H9 (cell line): Measurements from ENCODE around the gene MYH2. TPM values are rescaled to one million over a fixed set of nuclear protein-coding genes. Genes with fewer than 3 reads are reported as not detected.

Source experiments
- DNase-seq: peaks from one replicate; pipeline ENCODE4 v3.0.0-alpha.2; 2017
- H2AFZ ChIP-seq: one replicate; pipeline ENCODE4 v1.6.1; 2013; ENCODE audit warnings: mild to moderate bottlenecking, low read length, control low read depth, moderate library complexity
- H2AK5ac ChIP-seq: 2 replicates; pipeline ENCODE4 v1.6.1; 2013; ENCODE audit warnings: low read length, control low read depth, mixed read lengths; ENCODE audit not compliant: insufficient read length
- H2BK120ac ChIP-seq: one replicate; pipeline ENCODE4 v1.6.1; 2013; ENCODE audit warnings: low read depth, mild to moderate bottlenecking, low read length, control low read depth, inconsistent platforms; ENCODE audit not compliant: poor library complexity, severe bottlenecking
- H2BK12ac ChIP-seq: 2 replicates; pipeline ENCODE4 v1.6.1; 2013; ENCODE audit warnings: low read length, control low read depth, mixed read lengths, low read depth; ENCODE audit not compliant: insufficient read length
- H2BK15ac ChIP-seq: 2 replicates; pipeline ENCODE4 v1.6.1; 2013; ENCODE audit warnings: low read depth, low read length, control low read depth
- H2BK20ac ChIP-seq: one replicate; pipeline ENCODE4 v1.6.1; 2013; ENCODE audit warnings: low read depth, mild to moderate bottlenecking, low read length, control low read depth, inconsistent platforms; ENCODE audit not compliant: poor library complexity, severe bottlenecking
- H2BK5ac ChIP-seq: 2 replicates; pipeline ENCODE4 v1.6.1; 2013; ENCODE audit warnings: low read length, control low read depth, mixed read lengths; ENCODE audit not compliant: insufficient read length
- H3K14ac ChIP-seq: 2 replicates; pipeline ENCODE4 v1.6.1; 2013; ENCODE audit warnings: low read length, control low read depth; ENCODE audit not compliant: insufficient read depth
- H3K18ac ChIP-seq: 2 replicates; pipeline ENCODE4 v1.6.1; 2013; ENCODE audit warnings: low read depth, mild to moderate bottlenecking, mixed read lengths, low read length, control low read depth; ENCODE audit not compliant: insufficient read length
- H3K23ac ChIP-seq: 2 replicates; pipeline ENCODE4 v1.6.1; 2013; ENCODE audit warnings: low read length, control low read depth, mixed read lengths, low read depth; ENCODE audit not compliant: insufficient read length
- H3K23me2 ChIP-seq: 2 replicates; pipeline ENCODE4 v1.6.1; 2013; ENCODE audit warnings: low read depth, mild to moderate bottlenecking, mixed read lengths, low read length, control low read depth; ENCODE audit not compliant: insufficient read length, poor library complexity, severe bottlenecking
- H3K27ac ChIP-seq: 2 replicates; pipeline ENCODE4 v1.5.1; 2013; ENCODE audit warnings: low read length, control low read depth, mixed read lengths, low read depth; ENCODE audit not compliant: insufficient read length
- H3K27me3 ChIP-seq: 2 replicates; pipeline ENCODE4 v1.6.1; 2013; ENCODE audit warnings: low read length, control low read depth, inconsistent platforms; ENCODE audit not compliant: insufficient read depth
- H3K4ac ChIP-seq: 2 replicates; pipeline ENCODE4 v1.6.1; 2013; ENCODE audit warnings: low read depth, mild to moderate bottlenecking, control low read depth, inconsistent platforms, low read length, moderate library complexity
- H3K4me1 ChIP-seq: 2 replicates; pipeline ENCODE4 v1.6.1; 2013; ENCODE audit warnings: low read length, control low read depth, inconsistent platforms; ENCODE audit not compliant: insufficient read depth
- H3K4me2 ChIP-seq: 2 replicates; pipeline ENCODE4 v1.6.1; 2013; ENCODE audit warnings: low read length, control low read depth, mixed read lengths; ENCODE audit not compliant: insufficient read length, insufficient read depth
- H3K56ac ChIP-seq: 2 replicates; pipeline ENCODE4 v1.6.1; 2013; ENCODE audit warnings: low read depth, mild to moderate bottlenecking, mixed read lengths, low read length, control low read depth; ENCODE audit not compliant: insufficient read length
- H3K79me1 ChIP-seq: 2 replicates; pipeline ENCODE4 v1.6.1; 2013; ENCODE audit warnings: low read depth, mild to moderate bottlenecking, moderate library complexity, low read length, control low read depth, inconsistent platforms; ENCODE audit not compliant: insufficient read depth, poor library complexity, severe bottlenecking
- H3K79me2 ChIP-seq: 2 replicates; pipeline ENCODE4 v1.6.1; 2013; ENCODE audit warnings: low read length, control low read depth, inconsistent platforms; ENCODE audit not compliant: insufficient read depth
- H3K9ac ChIP-seq: 2 replicates; pipeline ENCODE4 v1.6.1; 2013; ENCODE audit warnings: low read length, control low read depth, mixed read lengths; ENCODE audit not compliant: insufficient read length; ENCODE audit errors: extremely low read depth
- H3K9me3 ChIP-seq: one replicate; pipeline ENCODE4 v1.6.1; 2013; ENCODE audit warnings: low read depth, low read length, inconsistent platforms; ENCODE audit not compliant: control insufficient read depth
- H3T11ph ChIP-seq: one replicate; pipeline ENCODE4 v1.6.1; 2013; ENCODE audit warnings: mild to moderate bottlenecking, low read length, control low read depth, inconsistent platforms
- H4K20me1 ChIP-seq: one replicate; pipeline ENCODE4 v1.6.1; 2013; ENCODE audit not compliant: control insufficient read depth, insufficient read length, insufficient read depth
- H4K5ac ChIP-seq: 2 replicates; pipeline ENCODE4 v1.6.1; 2013; ENCODE audit warnings: low read depth, mild to moderate bottlenecking, mixed read lengths, low read length, control low read depth; ENCODE audit not compliant: insufficient read length
- H4K8ac ChIP-seq: replicated peaks from 2 replicates; pipeline ENCODE4 v1.6.1; 2013; ENCODE audit warnings: low read length, control low read depth, mixed read lengths, low read depth; ENCODE audit not compliant: insufficient read length
- H4K91ac ChIP-seq: 2 replicates; pipeline ENCODE4 v1.6.1; 2013; ENCODE audit warnings: low read depth, mild to moderate bottlenecking, moderate library complexity, mixed read lengths, low read length, control low read depth; ENCODE audit not compliant: insufficient read length
- H3K27ac Mint-ChIP-seq, 3 experiments: 2 replicates in 2 of 3; 3 replicates in 1 of 3; pipeline ENCODE4 v1.8.0; 2020 to 2021; ENCODE audit warnings: mixed read lengths in 3 of 3, mild to moderate bottlenecking in 1 of 3, moderate library complexity in 1 of 3
- H3K27me3 Mint-ChIP-seq: 2 replicates; pipeline ENCODE4 v1.8.0; 2021; ENCODE audit warnings: low read depth, mild to moderate bottlenecking, moderate library complexity, mixed read lengths
- H3K36me3 Mint-ChIP-seq, 3 experiments: 2 replicates in 2 of 3; 3 replicates in 1 of 3; pipeline ENCODE4 v1.8.0; 2020 to 2021; ENCODE audit warnings: low read depth in 3 of 3, mixed read lengths in 3 of 3; ENCODE audit not compliant: insufficient read depth in 1 of 3
- H3K4me1 Mint-ChIP-seq, 2 experiments: 2 replicates each; pipeline ENCODE4 v1.8.0; 2020; ENCODE audit warnings: mixed read lengths in 2 of 2
- H3K4me3 Mint-ChIP-seq, 2 experiments: 2 replicates in 1 of 2; 3 replicates in 1 of 2; pipeline ENCODE4 v1.8.0; 2020 to 2021; ENCODE audit warnings: mild to moderate bottlenecking in 2 of 2, mixed read lengths in 2 of 2, moderate library complexity in 1 of 2
- H3K9me3 Mint-ChIP-seq, 2 experiments: 2 replicates in 1 of 2; 3 replicates in 1 of 2; pipeline ENCODE4 v1.8.0; 2020; ENCODE audit warnings: mild to moderate bottlenecking in 2 of 2, mixed read lengths in 2 of 2, moderate library complexity in 1 of 2
- CTCF ChIP-seq: fragments of 200-600 bp; sonication (generic); conservative IDR thresholded peaks from 3 replicates; pipeline ENCODE4 v1.8.0; 2021; ENCODE audit warnings: antibody characterized with exemption, mild to moderate bottlenecking
- WGBS: extraction: QIAGEN DNeasy Blood & Tissue Kit; methylation state at CpG from one replicate; pipeline ENCODE4 v1.1.7; 2013; ENCODE audit warnings: missing lambda C conversion rate, low lambda C conversion rate, mixed read lengths; ENCODE audit not compliant: insufficient read length; ENCODE audit errors: extremely low coverage; 5-methylcytosine and 5-hydroxymethylcytosine counted together
- total RNA-seq: library from RNA; stranded (reverse); gene quantifications from 2 replicates; pipeline ENCODE4 v1.2.1, GENCODE V29; 2021

The MYH2 gene
- total RNA-seq, 1 experiment from 2014 or later: 0.68 TPM

- no peak overlapping the region for H3K4ac ChIP-seq
- Mint-ChIP-seq H3K9me3 (no peaks in the 10 kb centered on the region), H3K4me3 (no peak overlapping the region), H3K4me1 (peaks cover 4 to 5% of the 10 kb centered on the region in 2 experiments), H3K27me3 (no peaks in the 10 kb centered on the region), H3K27ac (no peak overlapping the region), H3K36me3 (no peaks in the 10 kb centered on the region)
- no peak overlapping the region for H2BK12ac ChIP-seq
- no peaks in the 10 kb centered on the region for H3K9me3 ChIP-seq
- no peak overlapping the region for H4K91ac ChIP-seq
- H3K9ac ChIP-seq: no peak overlapping the region
- no peak overlapping the region for H2BK20ac ChIP-seq
- no peak overlapping the region for H3K14ac ChIP-seq
- no peak overlapping the region for H4K5ac ChIP-seq
- H3K4me1 ChIP-seq: no peaks in the 10 kb centered on the region
- no peak overlapping the region for H3K56ac ChIP-seq
- no peak overlapping the region for H2BK120ac ChIP-seq
- WGBS: no CpG with 5 or more reads among the region's 7 CpGs
- no peak overlapping the region for H4K8ac ChIP-seq
- no peak overlapping the region for H3K18ac ChIP-seq
- H3K79me1 ChIP-seq: no peaks in the 10 kb centered on the region
- H3K23ac ChIP-seq: no peak overlapping the region
- H3K4me2 ChIP-seq: no peak overlapping the region
- no peak overlapping the region for H2BK5ac ChIP-seq
- no peak overlapping the region for H3K27ac ChIP-seq
- DNase-seq: no peak
- H3K27me3 ChIP-seq: no peaks in the 10 kb centered on the region
- no peak overlapping the region for H2AK5ac ChIP-seq
- H2BK15ac ChIP-seq: no peak overlapping the region
- H4K20me1 ChIP-seq: no peaks in the 10 kb centered on the region
- no peak overlapping the region for H2AFZ ChIP-seq
- H3K79me2 ChIP-seq: no peaks in the 10 kb centered on the region
- H3T11ph ChIP-seq: no peak overlapping the region
- no peaks in the 10 kb centered on the region for H3K23me2 ChIP-seq
- TF ChIP-seq CTCF: no peak
Observed at GRCh38 chr17:10516065-10516464, 33.4 kb downstream of the MYH2 start.
